HepG2 (cell line): ENCODE data around the gene ZNF10. TPM values are rescaled to one million over a fixed set of nuclear protein-coding genes. Genes with fewer than 3 reads are reported as not detected.
A peak's percentile ranks its signal among the peaks of the same experiment; 100 is the strongest.

Source experiments
- ARID2 ChIP-seq: sonication (generic); formaldehyde crosslinking; IDR thresholded peaks from 2 replicates; pipeline ENCODE4 v1.8.1; 2022; ENCODE audit warnings: mild to moderate bottlenecking, missing genetic modification reagents, borderline replicate concordance
- CBFB ChIP-seq: sonication (generic); formaldehyde crosslinking; IDR thresholded peaks from 2 replicates; pipeline ENCODE4 v1.4.0; 2020; ENCODE audit warnings: missing genetic modification reagents
- CBX2 ChIP-seq, 2 experiments: fragments of 200-600 bp in 1 of 2; sonication (generic); formaldehyde crosslinking in 1 of 2; IDR thresholded peaks; 2 replicates each; pipeline versions ENCODE4 v1.7.0 to v1.8.1; 2018 to 2022; ENCODE audit warnings: low read depth in 2 of 2, low read length in 1 of 2, mild to moderate bottlenecking in 1 of 2, missing genetic modification reagents in 1 of 2
- CREM ChIP-seq, 2 experiments: sonication (generic) in 1 of 2; formaldehyde crosslinking in 1 of 2; IDR thresholded peaks; 2 replicates each; pipeline versions ENCODE4 v1.4.0 to v1.6.1; 2016 to 2020; ENCODE audit warnings: antibody characterized with exemption in 1 of 2, mild to moderate bottlenecking in 1 of 2, missing genetic modification reagents in 1 of 2
- DR1 ChIP-seq: sonication (generic); formaldehyde crosslinking; IDR thresholded peaks from 2 replicates; pipeline ENCODE4 v1.8.0; 2021; ENCODE audit warnings: mild to moderate bottlenecking, missing genetic modification reagents, inconsistent platforms
- ELF1 ChIP-seq: sonication (generic); formaldehyde crosslinking; IDR thresholded peaks from 2 replicates; pipeline ENCODE4 v1.4.0; 2020; ENCODE audit warnings: missing genetic modification reagents
- HOXA5 ChIP-seq: sonication (generic); formaldehyde crosslinking; IDR thresholded peaks from 2 replicates; pipeline ENCODE4 v1.4.0; 2020; ENCODE audit warnings: missing genetic modification reagents
- HOXA9 ChIP-seq: sonication (generic); formaldehyde crosslinking; IDR thresholded peaks from 2 replicates; pipeline ENCODE4 v1.8.1; 2022; ENCODE audit warnings: missing genetic modification reagents, mild to moderate bottlenecking, moderate library complexity, borderline replicate concordance
- IKZF5 ChIP-seq: IDR thresholded peaks from 2 replicates; pipeline ENCODE4 v1.6.1; 2018; ENCODE audit warnings: missing genetic modification reagents, mild to moderate bottlenecking, missing compliant biosample characterization
- JUNB ChIP-seq: sonication (generic); formaldehyde crosslinking; IDR thresholded peaks from 2 replicates; pipeline ENCODE4 v1.8.0; 2022; ENCODE audit warnings: missing genetic modification reagents, mild to moderate bottlenecking, borderline replicate concordance
- NFIB ChIP-seq: sonication (generic); formaldehyde crosslinking; IDR thresholded peaks from 2 replicates; pipeline ENCODE4 v1.9.0; 2021; ENCODE audit warnings: missing genetic modification reagents, mild to moderate bottlenecking, borderline replicate concordance
- NFKB2 ChIP-seq: sonication (generic); formaldehyde crosslinking; IDR thresholded peaks from 2 replicates; pipeline ENCODE4 v1.4.0; 2020; ENCODE audit warnings: missing genetic modification reagents, borderline replicate concordance
- NPAS2 ChIP-seq: sonication (generic); formaldehyde crosslinking; IDR thresholded peaks from 2 replicates; pipeline ENCODE4 v1.8.0; 2022; ENCODE audit warnings: mild to moderate bottlenecking, missing genetic modification reagents, borderline replicate concordance
- NR2F6 ChIP-seq, 2 experiments: IDR thresholded peaks; 2 replicates each; pipeline ENCODE4 v1.6.1; 2016; ENCODE audit warnings: antibody characterized with exemption in 1 of 2, mild to moderate bottlenecking in 1 of 2
- PBX2 ChIP-seq: IDR thresholded peaks from 2 replicates; pipeline ENCODE4 v1.6.1; 2016; ENCODE audit warnings: control low read depth
- SMARCC2 ChIP-seq: fragments of 450-650 bp; IDR thresholded peaks from 2 replicates; pipeline ENCODE4 v1.6.1; 2017; ENCODE audit warnings: antibody characterized with exemption, mild to moderate bottlenecking
- SRY ChIP-seq: sonication (generic); formaldehyde crosslinking; IDR thresholded peaks from 2 replicates; pipeline ENCODE4 v1.8.0; 2022; ENCODE audit warnings: mild to moderate bottlenecking, missing genetic modification reagents
- ZFP41 ChIP-seq: sonication (generic); formaldehyde crosslinking; IDR thresholded peaks from 2 replicates; pipeline ENCODE4 v1.4.0; 2020; ENCODE audit warnings: mild to moderate bottlenecking, missing genetic modification reagents, borderline replicate concordance
- ZFP82 ChIP-seq: sonication (generic); formaldehyde crosslinking; IDR thresholded peaks from 2 replicates; pipeline ENCODE4 v1.5.1; 2020; ENCODE audit warnings: mild to moderate bottlenecking, missing genetic modification reagents, borderline replicate concordance
- ZNF121 ChIP-seq: sonication (generic); formaldehyde crosslinking; IDR thresholded peaks from 2 replicates; pipeline ENCODE4 v1.5.0; 2020; ENCODE audit warnings: mild to moderate bottlenecking, missing genetic modification reagents
- ZNF441 ChIP-seq: sonication (generic); formaldehyde crosslinking; IDR thresholded peaks from 2 replicates; pipeline ENCODE4 v1.7.0; 2021; ENCODE audit warnings: missing genetic modification reagents, borderline replicate concordance
- ZNF460 ChIP-seq: sonication (generic); formaldehyde crosslinking; IDR thresholded peaks from 2 replicates; pipeline ENCODE4 v1.5.1; 2020; ENCODE audit warnings: missing genetic modification reagents, mild to moderate bottlenecking, borderline replicate concordance
- ZNF773 ChIP-seq: sonication (generic); formaldehyde crosslinking; IDR thresholded peaks from 2 replicates; pipeline ENCODE4 v1.4.0; 2020; ENCODE audit warnings: missing genetic modification reagents, borderline replicate concordance
- ZNF816 ChIP-seq: sonication (generic); formaldehyde crosslinking; IDR thresholded peaks from 2 replicates; pipeline ENCODE4 v1.8.0; 2022; ENCODE audit warnings: missing genetic modification reagents, mild to moderate bottlenecking, borderline replicate concordance
- ZNF839 ChIP-seq: sonication (generic); formaldehyde crosslinking; IDR thresholded peaks from 2 replicates; pipeline ENCODE4 v1.4.0; 2020; ENCODE audit warnings: missing genetic modification reagents, mild to moderate bottlenecking, borderline replicate concordance
- polyA plus RNA-seq, 8 experiments: library from polyadenylated mRNA; depleted of rRNA in 3 of 8; stranded (reverse) in 7 of 8; unstranded in 1 of 8; fragments of >200 nt; fragmentation: Illumina TruSeq in 4 of 8; extraction: Trizol in 4 of 8; gene quantifications; 2 replicates each; pipeline versions ENCODE4 v1.2.1 to v1.2.3, GENCODE V29; 2011 to 2016; ENCODE audit warnings: low read depth in 4 of 8, missing spikeins in 1 of 8, mixed read lengths in 1 of 8; ENCODE audit not compliant: insufficient read depth in 1 of 8
- total RNA-seq, 5 experiments: library from RNA; depleted of rRNA; stranded (reverse); fragments of >200 nt; fragmentation: Illumina TruSeq; extraction: Trizol; gene quantifications; 2 replicates each; pipeline ENCODE4 v1.2.3, GENCODE V29; 2016; ENCODE audit warnings: low read depth in 1 of 5
- TF ChIP-seq, protein P1 (sequence below): IDR thresholded peaks from 2 replicates; pipeline ENCODE4 v1.6.1; 2012; ENCODE audit warnings: low read depth, low read length, improper control_type of control experiment

ZNF10 gene
- total and polyA plus RNA-seq, 2 of the 13 experiments (the other 11 are each of a cell fraction or from before 2014, with no cell fraction given) = 2.9 to 6.5 TPM

- TF ChIP-seq NFIB (CRISPR knock-in tag) (no peak), DR1 (CRISPR knock-in tag) (peak; percentile 92), ZNF460 (CRISPR knock-in tag) (no peak; the same call in 1 of the 2 replicates), HOXA5 (peak; percentile 66; the same call in 1 of the 2 replicates), CBX2 (IDR thresholded peaks at IDR 0.05; ENCODE audit: low read depth, low read length) (no peak), CBX2 (CRISPR knock-in tag; IDR thresholded peaks at IDR 0.05; ENCODE audit: low read depth) (0 out of 2 replicates have a peak, but pooled peaks have one; percentile 57), PBX2 (CRISPR knock-in tag) (no peak), JUNB (CRISPR knock-in tag) (no peak; the same call in 1 of the 2 replicates), NR2F6 (IDR thresholded peaks at IDR 0.05) (no peak), NR2F6 (CRISPR knock-in tag; IDR thresholded peaks at IDR 0.05) (no peak), ZNF773 (0 out of 2 replicates have a peak, but pooled peaks have one; percentile 54), CREM (IDR thresholded peaks at IDR 0.05) (peak; percentile 83), CREM (CRISPR knock-in tag; IDR thresholded peaks at IDR 0.05) (peak; percentile 65), ZFP41 (0 out of 2 replicates have a peak, but pooled peaks have one; percentile 16), ZNF121 (CRISPR knock-in tag) (no peak), SMARCC2 (no peak), NFKB2 (CRISPR knock-in tag) (peak; percentile 62; the same call in 1 of the 2 replicates), ZFP82 (CRISPR knock-in tag) (peak; percentile 58; the same call in 1 of the 2 replicates), CBFB (CRISPR knock-in tag) (peak; percentile 24; the same call in 1 of the 2 replicates), ELF1 (peak; percentile 73), ARID2 (no peak), SRY (CRISPR knock-in tag) (peak; percentile 66; the same call in 1 of the 2 replicates), ZNF839 (no peak), IKZF5 (CRISPR knock-in tag) (peak; percentile 86; the same call in 1 of the 2 replicates), NPAS2 (CRISPR knock-in tag) (no peak), ZNF441 (CRISPR knock-in tag) (peak; percentile 77; the same call in 1 of the 2 replicates), ZNF816 (CRISPR knock-in tag) (no peak), HOXA9 (CRISPR knock-in tag) (no peak; the same call in 1 of the 2 replicates)
- TF ChIP-seq, protein P1, sequence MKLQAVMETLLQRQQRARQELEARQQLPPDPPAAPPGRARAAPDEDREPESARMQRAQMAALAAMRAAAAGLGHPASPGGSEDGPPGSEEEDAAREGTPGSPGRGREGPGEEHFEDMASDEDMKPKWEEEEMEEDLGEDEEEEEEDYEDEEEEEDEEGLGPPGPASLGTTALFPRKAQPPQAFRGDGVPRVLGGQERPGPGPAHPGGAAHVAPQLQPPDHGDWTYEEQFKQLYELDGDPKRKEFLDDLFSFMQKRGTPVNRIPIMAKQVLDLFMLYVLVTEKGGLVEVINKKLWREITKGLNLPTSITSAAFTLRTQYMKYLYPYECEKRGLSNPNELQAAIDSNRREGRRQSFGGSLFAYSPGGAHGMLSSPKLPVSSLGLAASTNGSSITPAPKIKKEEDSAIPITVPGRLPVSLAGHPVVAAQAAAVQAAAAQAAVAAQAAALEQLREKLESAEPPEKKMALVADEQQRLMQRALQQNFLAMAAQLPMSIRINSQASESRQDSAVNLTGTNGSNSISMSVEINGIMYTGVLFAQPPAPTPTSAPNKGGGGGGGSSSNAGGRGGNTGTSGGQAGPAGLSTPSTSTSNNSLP = no peak
Observed at GRCh38 chr12:133130038-133130807, at the start of gene ZNF10, which contains the start of gene ZNF891 (continued).
